Mononuclear cell (primary cell): ENCODE measurements around the gene CAMK2A. TPM values are rescaled to one million over a fixed set of nuclear protein-coding genes. Genes with fewer than 3 reads are reported as not detected.
"Not testable (repeated sequence)": the region's sequence is repeated elsewhere in the genome, so short reads cannot be mapped to it uniquely, and the experiment has no call there.

Experiments
- H3K27me3 ChIP-seq: 2 replicates; pipeline ENCODE4 v1.6.0; 2011; ENCODE audit warnings: low read length, control low read depth; ENCODE audit not compliant: insufficient read depth
- H3K4me1 ChIP-seq: 2 replicates; pipeline ENCODE4 v1.5.1; 2011; ENCODE audit warnings: mild to moderate bottlenecking, low read length, control low read depth; ENCODE audit not compliant: insufficient read depth
- H3K4me3 ChIP-seq: 2 replicates; pipeline ENCODE4 v1.5.1; 2011; ENCODE audit warnings: mild to moderate bottlenecking, low read length, moderate library complexity
- H3K9me3 ChIP-seq: 2 replicates; pipeline ENCODE4 v1.5.1; 2011; ENCODE audit warnings: low read depth, mild to moderate bottlenecking, control low read depth, low read length
- total RNA-seq: library from RNA; depleted of rRNA; stranded (reverse); fragments of >200 nt; gene quantifications from one replicate; pipeline ENCODE4 v1.2.3, GENCODE V29; 2012

CAMK2A gene
- total RNA-seq, 1 donor: 0.94 TPM

DNA sequence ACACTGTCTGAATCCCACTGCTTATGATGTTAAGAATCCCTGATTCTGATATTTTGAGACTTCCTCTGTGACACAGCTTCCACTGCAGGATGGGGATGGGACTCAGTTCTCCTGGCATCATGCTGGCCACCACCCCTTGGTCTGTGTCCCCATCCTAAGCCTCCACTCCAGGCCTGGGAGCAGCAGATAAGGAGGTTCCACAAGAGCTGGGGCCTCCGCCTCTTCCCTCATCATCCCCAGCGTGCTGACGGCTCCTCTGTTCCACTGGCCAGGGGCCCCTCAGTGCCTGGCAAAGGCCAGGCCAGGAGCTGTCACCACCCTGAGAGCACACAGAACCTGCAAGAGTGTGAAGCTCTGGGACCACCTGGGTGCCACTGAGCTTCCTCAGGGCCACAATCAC, 40.6 kb downstream of the CAMK2A start:
- H3K27me3 ChIP-seq: no peaks in the 10 kb centered on the region
- no peak overlapping the region for H3K4me3 ChIP-seq
- no peaks in the 10 kb centered on the region for H3K4me1 ChIP-seq
- no peaks in the 10 kb centered on the region for H3K9me3 ChIP-seq

DNA sequence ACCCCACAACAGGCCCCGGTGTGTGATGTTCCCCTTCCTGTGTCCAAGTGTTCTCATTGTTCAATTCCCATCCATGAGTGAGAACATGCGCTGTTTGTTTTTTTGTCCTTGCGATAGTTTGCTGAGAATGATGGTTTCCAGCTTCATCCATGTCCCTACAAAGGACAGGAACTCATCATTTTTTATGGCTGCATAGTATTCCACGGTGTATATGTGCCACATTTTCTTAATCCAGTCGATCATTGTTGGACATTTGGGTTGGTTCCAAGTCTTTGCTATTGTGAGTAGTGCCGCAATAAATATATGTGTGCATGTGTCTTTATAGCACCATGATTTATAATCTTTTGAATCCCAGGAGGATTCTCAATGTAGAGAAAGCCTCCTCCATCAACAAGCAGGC, 41.1 kb downstream of the CAMK2A start:
- H3K4me1 ChIP-seq, H3K27me3 ChIP-seq, H3K9me3 ChIP-seq, H3K4me3 ChIP-seq: not testable (repeated sequence)

DNA sequence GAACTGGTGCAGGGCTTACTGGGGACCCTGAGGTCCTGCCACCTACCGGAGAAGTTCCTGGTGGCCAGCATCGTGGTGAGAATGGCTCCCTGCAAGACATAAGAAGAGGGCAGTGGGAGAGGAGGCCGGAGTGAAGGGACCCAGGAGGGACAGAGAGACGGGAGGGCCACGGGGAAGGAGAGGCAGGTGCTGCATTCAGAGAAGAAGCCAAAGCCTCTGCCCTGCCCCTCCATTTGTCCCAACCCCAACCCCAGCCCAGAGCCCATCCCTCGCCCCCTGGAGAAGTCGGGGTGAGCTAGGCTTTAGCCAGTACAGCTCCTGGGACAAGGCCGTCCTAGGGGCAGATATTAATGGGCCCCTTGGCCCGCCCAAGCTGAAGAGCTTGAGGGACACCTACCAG, 41.8 kb downstream of the CAMK2A start:
- Histone ChIP-seq H3K27me3 (no peaks in the 10 kb centered on the region), H3K4me1 (no peaks in the 10 kb centered on the region), H3K9me3 (no peaks in the 10 kb centered on the region), H3K4me3 (no peak overlapping the region)

DNA sequence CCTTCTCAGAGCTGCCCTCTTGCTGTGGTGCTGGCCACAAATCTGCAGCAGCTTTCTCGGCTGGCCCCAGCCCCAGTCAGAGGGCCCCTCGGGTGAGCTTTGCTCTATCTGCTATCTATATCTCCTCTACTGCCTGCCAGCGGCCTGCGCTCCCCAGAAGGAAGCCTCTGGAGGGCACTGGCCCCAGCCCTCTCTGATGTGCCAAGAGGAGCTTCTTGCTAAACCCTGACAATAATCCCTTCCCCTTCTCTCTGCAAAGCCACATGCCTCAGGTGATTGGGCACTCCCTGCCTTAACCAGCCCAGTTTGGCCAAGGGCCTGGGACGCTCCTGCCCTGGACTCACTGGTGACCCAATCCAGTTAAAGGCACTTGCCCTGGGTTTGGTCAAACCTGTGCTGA, 42.7 kb downstream of the CAMK2A start:
- Histone ChIP-seq H3K4me3 (no peak overlapping the region), H3K27me3 (no peaks in the 10 kb centered on the region), H3K9me3 (no peaks in the 10 kb centered on the region), H3K4me1 (no peaks in the 10 kb centered on the region)

DNA sequence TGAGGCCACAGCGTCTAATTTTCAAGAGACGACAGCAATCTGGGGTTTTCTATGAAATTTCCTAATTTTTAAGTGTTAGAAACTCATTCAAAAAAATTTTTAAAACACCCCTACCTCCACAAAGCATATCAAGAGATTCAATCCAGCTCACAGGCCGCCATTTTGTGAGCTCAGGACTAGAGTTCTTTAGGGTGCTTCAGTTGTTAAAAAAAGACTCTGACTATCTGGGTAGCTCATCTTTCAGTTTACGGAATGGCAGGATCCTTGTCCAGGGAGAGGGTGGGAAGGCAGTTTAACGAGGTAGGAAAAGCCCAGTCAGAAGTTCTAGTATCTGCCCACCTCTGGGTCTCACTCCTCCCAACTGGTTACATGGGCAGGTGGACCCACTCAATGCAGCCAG, 43.1 kb downstream of the CAMK2A start:
- Histone ChIP-seq H3K4me3 (no peak overlapping the region), H3K9me3 (no peaks in the 10 kb centered on the region), H3K27me3 (no peaks in the 10 kb centered on the region), H3K4me1 (no peaks in the 10 kb centered on the region)

DNA sequence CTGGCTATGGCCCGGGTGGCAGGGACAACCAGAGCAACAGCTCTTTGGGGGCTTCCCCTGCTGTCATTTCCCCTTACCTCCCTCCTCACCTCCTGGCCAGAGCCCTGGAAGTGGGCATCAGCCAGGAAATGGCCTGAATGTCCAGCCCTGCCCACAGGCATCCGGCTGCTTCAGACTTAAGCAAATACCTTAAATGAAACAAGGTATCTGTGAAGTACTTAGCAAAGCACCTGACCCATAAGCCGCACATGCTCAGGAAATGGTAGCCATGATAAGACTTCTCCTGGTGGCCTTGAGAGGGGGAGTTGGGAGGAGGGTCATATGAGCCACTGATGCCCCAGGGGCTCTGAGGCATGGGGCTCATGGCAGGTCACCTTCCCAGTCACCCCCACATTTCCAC, 43.8 kb downstream of the CAMK2A start:
- Histone ChIP-seq H3K27me3 (no peaks in the 10 kb centered on the region), H3K4me3 (no peak overlapping the region), H3K9me3 (no peaks in the 10 kb centered on the region), H3K4me1 (no peaks in the 10 kb centered on the region)

DNA sequence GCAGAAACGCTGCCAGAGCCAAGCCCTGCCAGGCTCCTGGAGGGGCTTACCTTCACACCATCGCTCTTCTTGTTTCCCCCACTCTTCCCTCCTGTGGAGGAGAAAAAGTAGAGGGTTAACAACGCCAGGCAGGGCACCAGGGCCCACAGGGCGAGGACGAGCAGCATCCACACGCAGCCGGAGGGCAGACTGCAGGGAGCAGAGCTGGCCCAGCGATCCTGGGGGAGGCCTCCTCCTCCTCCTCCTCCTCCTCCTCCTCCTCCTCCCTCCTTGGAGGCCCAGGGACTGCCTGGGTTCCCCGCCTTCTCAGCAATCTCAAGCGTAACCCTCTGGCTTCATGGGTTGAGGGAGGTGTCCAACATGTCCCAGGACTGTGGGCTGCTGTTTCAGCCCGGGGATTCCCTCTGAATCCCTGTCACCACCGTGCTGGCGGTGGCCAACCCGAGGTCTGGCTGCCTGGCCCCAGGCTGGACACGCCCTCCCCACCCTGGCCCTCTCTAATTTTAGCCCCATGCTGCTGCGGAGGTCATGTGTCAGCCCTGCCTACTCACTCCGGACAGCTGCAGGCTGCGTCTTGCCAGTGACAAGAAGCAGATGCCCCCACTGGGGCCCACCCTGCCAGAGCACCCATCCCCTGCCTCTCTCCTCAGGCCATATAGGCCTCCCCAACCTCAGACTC, 44.3 kb downstream of the CAMK2A start:
- Histone ChIP-seq H3K4me1 (no peaks in the 10 kb centered on the region), H3K27me3 (no peaks in the 10 kb centered on the region), H3K9me3 (no peaks in the 10 kb centered on the region), H3K4me3 (no peak overlapping the region)

DNA sequence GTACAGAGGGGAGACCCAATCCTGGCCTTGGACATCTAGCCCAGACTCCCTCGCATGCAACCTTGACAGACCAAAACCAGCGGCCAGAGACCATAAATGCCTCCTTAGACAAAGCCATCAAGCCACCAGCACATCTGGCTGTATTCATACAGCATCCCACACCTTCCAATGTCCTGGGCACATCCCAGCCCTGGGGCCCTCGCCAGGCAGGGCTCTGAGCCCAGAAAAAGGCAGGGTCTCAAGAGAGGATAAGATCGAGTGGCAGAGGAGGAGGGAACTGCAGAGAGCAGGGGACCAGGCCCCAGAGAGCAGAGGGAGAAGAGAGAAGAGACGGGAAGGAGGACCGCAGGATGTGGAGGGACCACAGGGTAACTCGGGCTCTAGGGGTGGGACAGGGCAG, 45.4 kb downstream of the CAMK2A start:
- Histone ChIP-seq H3K4me3 (no peak overlapping the region), H3K4me1 (no peaks in the 10 kb centered on the region), H3K27me3 (no peaks in the 10 kb centered on the region), H3K9me3 (no peaks in the 10 kb centered on the region)

DNA sequence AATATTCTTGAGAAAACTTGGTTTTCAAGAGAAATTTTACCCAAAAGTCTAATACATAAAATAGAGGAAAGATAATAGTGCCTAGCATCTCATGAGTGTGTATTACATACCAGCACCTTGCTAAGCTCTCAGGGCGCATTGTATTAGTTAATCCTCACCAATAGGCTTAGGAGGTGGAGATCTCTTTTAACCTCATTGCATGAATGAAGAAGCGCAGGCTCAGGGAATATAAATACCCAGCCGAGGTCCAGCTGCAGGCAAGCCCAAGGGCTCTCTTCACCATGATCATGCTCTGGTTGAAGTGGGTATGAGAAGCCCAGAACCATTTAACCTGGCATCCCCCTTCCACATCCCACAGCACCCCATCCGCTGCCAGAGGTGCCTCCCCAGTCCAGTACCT, 46.0 kb downstream of the CAMK2A start:
- Histone ChIP-seq H3K27me3 (no peaks in the 10 kb centered on the region), H3K9me3 (no peaks in the 10 kb centered on the region), H3K4me3 (no peak overlapping the region), H3K4me1 (no peaks in the 10 kb centered on the region)

DNA sequence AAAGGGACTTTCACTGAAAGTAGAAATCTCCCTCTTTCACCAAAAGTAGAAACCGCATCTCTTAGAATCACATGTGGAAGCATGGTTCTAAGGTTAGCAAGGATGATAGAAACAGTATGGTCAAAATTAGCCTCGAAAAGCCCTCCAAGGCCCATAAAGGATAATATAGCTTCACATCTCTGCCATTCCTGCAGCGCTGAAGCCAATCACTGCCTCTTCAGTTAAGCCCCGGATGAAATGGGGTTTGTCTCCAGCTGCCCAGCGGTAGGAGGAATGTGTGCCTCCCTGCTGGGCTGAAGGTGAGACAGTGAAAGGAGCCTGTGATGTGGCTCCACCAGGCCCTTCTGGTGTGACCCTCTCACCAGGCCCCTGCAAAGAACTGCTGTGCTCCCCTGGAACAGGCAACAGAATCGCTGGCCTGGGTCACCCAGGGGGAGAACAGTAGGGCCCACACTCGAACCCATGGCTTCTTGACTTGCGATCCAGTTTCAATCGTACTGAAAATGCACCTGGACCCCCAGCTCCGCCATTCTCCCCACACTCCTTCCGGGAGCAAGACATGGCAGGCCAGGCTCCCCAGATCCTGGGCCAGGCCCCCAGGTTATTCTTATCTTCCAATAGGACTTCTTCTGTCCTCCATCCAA, 47.2 kb downstream of the CAMK2A start:
- no peak overlapping the region for H3K4me3 ChIP-seq
- no peaks in the 10 kb centered on the region for H3K27me3 ChIP-seq
- H3K9me3 ChIP-seq: no peaks in the 10 kb centered on the region
- no peaks in the 10 kb centered on the region for H3K4me1 ChIP-seq

DNA sequence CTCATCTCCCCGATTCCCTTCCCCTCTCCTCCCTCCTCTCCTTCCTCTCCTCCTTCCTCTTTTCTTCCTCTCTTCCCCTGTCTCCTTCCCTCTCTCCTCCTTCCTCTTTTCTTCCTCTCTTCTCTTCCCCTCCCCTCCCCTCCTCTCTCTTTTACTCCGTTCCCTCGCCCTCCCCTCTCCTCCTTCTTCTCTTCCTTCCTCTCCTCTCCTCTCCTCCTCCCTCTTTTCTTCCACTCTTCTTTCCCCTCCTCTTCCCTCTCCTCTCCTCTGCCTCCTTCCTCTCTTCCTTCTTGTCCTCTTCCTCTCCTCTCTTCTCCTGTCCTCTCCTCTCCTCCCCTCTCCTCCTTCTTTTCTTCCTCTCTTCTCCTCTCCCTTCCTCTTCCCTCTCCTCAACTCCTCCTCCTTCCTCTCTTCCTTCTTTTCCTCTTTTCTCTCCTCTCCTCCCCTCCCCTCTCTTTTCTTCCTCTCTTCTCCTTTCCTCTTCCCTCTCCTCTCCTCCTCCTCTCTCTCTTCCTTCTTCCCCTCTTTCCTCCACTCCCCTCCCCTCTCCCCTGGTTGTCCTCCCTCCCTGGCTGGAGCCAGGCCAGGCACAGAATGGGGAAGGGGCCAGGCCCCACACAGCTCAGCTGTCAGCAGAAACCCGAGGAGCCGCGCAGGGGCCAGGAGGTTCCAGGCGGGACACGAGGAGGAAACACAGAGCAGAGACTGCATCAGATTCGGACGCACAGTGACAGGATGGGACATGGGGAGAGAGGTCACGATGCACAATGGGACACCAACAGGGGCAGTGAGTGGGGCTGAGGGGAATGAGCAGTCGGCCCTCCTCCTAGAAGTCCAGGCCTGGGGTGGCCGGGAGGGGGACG, 48.0 kb downstream of the CAMK2A start:
- Histone ChIP-seq H3K4me3 (no peak overlapping the region), H3K9me3 (no peaks in the 10 kb centered on the region), H3K4me1 (no peaks in the 10 kb centered on the region), H3K27me3 (no peaks in the 10 kb centered on the region)

DNA sequence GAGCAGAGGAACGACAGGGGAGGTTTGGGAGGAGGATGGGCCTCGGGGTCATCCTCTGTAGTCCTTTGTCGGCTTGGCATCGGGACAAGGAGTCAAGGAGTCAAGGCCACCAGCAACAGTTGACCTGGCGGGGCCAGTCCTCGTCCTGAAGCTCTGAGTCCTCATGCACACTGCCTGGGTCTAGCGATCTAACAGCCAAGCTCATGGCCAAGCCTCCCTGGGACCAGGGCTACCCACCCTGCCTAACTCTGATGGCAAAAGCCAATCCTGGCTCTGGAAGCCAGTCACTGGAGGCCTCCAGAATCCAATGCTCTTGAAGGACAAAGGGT, 49.8 kb downstream of the CAMK2A start:
- peaks cover 5% of the 10 kb centered on the region for H3K4me1 ChIP-seq

DNA sequence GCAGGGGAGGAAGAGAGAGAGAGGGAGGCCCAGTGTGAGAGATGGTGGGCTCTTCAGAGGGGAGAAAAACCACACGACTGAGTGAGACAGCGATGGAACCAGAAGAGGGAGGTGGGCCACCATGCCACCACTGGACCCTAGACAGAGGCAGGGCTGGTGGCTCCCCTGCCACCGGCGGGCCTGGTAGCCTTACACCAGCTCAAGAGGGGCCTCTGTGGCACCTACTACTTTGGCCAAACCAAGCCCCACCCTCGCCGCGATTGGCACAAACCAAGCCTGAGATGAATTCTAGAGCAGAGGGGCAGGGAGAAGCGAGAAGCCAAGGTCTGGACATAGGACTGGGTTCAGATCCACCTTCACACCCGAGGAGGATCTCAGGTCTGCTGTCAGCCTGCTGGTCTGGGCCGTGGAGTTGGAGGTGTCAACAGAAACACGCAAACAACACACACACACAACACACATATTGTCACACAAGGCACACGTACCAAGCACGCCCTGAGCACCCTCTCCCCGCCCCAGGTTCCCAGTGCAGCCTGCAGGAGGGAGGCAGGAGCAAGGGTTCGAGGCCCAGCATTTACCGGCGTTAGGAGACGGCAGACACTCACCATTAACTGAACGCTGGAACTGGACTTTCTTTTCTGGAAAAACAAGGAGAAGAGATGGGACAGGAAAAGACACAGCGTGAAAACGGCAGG, 50.3 kb downstream of the CAMK2A start:
- H3K27me3 ChIP-seq: no peaks in the 10 kb centered on the region
- no peak overlapping the region for H3K4me3 ChIP-seq
- no peaks in the 10 kb centered on the region for H3K9me3 ChIP-seq
- H3K4me1 ChIP-seq: peaks cover 10% of the 10 kb centered on the region

More for the DNA sequence above, 49.8 kb downstream of the CAMK2A start:
- Histone ChIP-seq H3K27me3 (no peaks in the 10 kb centered on the region), H3K4me3 (no peak overlapping the region), H3K9me3 (no peaks in the 10 kb centered on the region)

DNA sequence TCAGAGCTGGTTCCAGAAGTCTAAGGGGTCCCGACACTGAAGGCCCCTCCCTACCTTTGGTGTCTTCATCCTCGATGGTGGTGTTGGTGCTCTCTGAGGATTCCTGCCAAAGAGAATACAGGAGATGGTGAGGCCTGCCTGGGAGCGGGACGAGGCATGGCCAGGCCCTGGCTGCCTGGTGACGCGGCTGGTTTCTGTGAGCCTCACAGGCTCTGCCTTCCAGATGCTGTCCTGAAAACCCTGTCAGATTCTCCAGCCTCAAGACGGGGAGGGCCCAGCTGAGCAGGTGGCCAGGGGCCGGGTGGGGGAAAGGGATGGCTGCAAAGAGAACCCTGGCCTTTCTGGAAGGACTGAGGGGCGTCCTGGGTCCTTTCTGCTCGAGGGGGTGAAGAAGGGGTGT, 50.9 kb downstream of the CAMK2A start:
- Histone ChIP-seq H3K4me3 (no peak overlapping the region), H3K4me1 (peaks cover 10% of the 10 kb centered on the region), H3K27me3 (no peaks in the 10 kb centered on the region), H3K9me3 (no peaks in the 10 kb centered on the region)
